Esophagus (tissue), 2 donors: ENCODE measurements around the gene ARMC5. TPM values are rescaled to one million over a fixed set of nuclear protein-coding genes. Genes with fewer than 3 reads are reported as not detected.

Source experiments
- H3K27ac ChIP-seq, 2 donors: one replicate each; pipeline ENCODE4 v1.5.1; 2013; ENCODE audit warnings: low read depth in 2 of 2, mild to moderate bottlenecking in 2 of 2, inconsistent platforms in 1 of 2, low read length in 1 of 2, moderate library complexity in 1 of 2
- H3K27me3 ChIP-seq, 2 donors: one replicate each; pipeline ENCODE4 v1.6.1; 2013; ENCODE audit warnings: low read length in 2 of 2, control low read depth in 1 of 2, mild to moderate bottlenecking in 1 of 2; ENCODE audit not compliant: insufficient read depth in 2 of 2, control insufficient read depth in 1 of 2
- H3K36me3 ChIP-seq, 2 donors: one replicate each; pipeline ENCODE4 v1.6.1; 2013; ENCODE audit warnings: low read length in 1 of 2; ENCODE audit not compliant: control insufficient read depth in 2 of 2, insufficient read depth in 2 of 2
- H3K4me1 ChIP-seq, 2 donors: one replicate each; pipeline ENCODE4 v1.6.1; 2013; ENCODE audit warnings: low read length in 1 of 2; ENCODE audit not compliant: control insufficient read depth in 2 of 2, insufficient read depth in 2 of 2
- H3K4me3 ChIP-seq, 2 donors: one replicate each; pipeline ENCODE4 v1.5.1; 2013; ENCODE audit warnings: low read length in 2 of 2, mild to moderate bottlenecking in 2 of 2, low read depth in 1 of 2, moderate library complexity in 1 of 2
- H3K9me3 ChIP-seq, 2 donors: one replicate each; pipeline ENCODE4 v1.6.1; 2013; ENCODE audit warnings: mild to moderate bottlenecking in 2 of 2, low read depth in 1 of 2, low read length in 1 of 2, moderate library complexity in 1 of 2; ENCODE audit not compliant: control insufficient read depth in 2 of 2, insufficient read depth in 1 of 2
- WGBS, 2 donors: extraction: QIAGEN DNeasy Blood & Tissue Kit; methylation state at CpG; one replicate each; pipeline ENCODE4 v1.1.7; 2013; 5-methylcytosine and 5-hydroxymethylcytosine counted together
- polyA plus RNA-seq, 2 donors: library from polyadenylated mRNA; stranded (reverse); fragments of 200-250 nt; gene quantifications; one replicate each; pipeline ENCODE4 v1.2.3, GENCODE V29; 2013
- donor health status: healthy with polysubstance abuse.
- donor health status: Bipolar disorder and iron deficiency.

The ARMC5 gene
- polyA plus RNA-seq, 2 donors, result 10.3 to 15.1 TPM

DNA sequence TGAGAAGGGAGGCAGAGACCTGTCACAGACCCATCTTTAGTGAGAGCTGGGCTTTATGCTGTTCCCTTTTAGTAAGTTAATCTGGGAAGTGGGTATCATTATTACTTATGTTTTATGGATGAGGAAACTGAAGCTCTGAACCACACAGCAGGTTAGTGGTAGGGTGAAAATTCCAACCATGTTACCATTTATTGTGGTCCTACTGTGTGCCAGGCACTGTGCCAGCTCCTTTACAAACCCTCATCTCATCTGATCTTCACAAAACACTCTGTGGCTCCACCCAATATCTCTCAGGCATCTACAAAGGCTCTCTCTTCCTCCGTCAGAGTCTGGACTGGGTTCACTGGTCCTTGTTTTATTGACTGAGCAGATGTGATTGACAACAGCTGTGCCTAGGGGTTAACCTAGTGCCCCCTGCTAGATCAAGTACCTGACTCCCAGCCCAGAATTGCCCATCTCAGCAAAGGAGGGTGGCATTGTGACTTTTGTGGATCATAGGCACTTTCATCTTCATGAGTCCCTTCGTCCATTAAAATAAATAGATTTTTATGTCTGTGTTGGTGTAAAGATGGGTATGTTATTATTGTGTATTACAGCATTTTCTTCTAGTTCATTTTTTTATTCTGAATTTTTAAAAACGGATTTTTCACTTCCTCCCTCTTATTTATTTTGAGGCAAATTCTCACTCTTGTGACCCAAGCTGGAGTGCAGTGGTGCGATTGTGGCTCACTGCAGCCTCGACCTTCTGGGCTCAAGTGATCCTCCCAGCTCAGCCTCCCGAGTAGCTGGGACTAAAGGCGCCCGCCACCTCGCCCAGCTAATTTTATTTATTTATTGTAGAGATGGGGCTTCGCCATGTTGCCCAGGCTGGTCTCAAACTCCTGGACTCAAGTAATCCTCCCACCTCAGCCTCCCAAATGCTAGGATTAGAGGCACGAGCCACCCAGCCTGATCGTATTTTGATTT, 15.8 kb downstream of the ARMC5 start:
- Histone ChIP-seq H3K36me3 (peaks cover 0 to 2% of the 10 kb centered on the region in 2 donors), H3K27ac (no peak overlapping the region), H3K4me1 (peaks cover 11 to 18% of the 10 kb centered on the region in 2 donors), H3K9me3 (no peaks in the 10 kb centered on the region), H3K4me3 (no peak overlapping the region), H3K27me3 (no peaks in the 10 kb centered on the region)
- WGBS, 2 donors, result 89 to 90% methylated on average over 12 of the region's 12 CpGs

DNA sequence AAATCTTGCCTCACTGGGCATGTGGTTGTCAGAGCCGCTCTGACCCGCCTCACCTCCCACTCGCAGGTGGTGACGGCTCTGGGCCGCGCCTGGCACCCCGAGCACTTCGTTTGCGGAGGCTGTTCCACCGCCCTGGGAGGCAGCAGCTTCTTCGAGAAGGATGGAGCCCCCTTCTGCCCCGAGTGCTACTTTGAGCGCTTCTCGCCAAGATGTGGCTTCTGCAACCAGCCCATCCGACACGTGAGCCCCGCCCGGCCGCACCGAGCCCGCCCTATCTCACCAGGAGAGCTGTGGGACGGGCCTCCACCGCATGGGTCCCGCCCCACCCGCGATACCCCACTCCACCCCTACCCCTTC, 16.6 kb downstream of the ARMC5 start:
- H3K9me3 ChIP-seq, result no peaks in the 10 kb centered on the region
- H3K27me3 ChIP-seq, result no peaks in the 10 kb centered on the region
- WGBS, 2 donors, result 48 to 55% methylated on average over 26 of the region's 26 CpGs
- H3K4me3 ChIP-seq, result no peak overlapping the region
- H3K36me3 ChIP-seq, result peaks cover 0 to 2% of the 10 kb centered on the region in 2 donors
- H3K4me1 ChIP-seq, result peaks cover 11 to 18% of the 10 kb centered on the region in 2 donors
- peak overlapping the region in 1 of 2 donors; percentile 29 for H3K27ac ChIP-seq

DNA sequence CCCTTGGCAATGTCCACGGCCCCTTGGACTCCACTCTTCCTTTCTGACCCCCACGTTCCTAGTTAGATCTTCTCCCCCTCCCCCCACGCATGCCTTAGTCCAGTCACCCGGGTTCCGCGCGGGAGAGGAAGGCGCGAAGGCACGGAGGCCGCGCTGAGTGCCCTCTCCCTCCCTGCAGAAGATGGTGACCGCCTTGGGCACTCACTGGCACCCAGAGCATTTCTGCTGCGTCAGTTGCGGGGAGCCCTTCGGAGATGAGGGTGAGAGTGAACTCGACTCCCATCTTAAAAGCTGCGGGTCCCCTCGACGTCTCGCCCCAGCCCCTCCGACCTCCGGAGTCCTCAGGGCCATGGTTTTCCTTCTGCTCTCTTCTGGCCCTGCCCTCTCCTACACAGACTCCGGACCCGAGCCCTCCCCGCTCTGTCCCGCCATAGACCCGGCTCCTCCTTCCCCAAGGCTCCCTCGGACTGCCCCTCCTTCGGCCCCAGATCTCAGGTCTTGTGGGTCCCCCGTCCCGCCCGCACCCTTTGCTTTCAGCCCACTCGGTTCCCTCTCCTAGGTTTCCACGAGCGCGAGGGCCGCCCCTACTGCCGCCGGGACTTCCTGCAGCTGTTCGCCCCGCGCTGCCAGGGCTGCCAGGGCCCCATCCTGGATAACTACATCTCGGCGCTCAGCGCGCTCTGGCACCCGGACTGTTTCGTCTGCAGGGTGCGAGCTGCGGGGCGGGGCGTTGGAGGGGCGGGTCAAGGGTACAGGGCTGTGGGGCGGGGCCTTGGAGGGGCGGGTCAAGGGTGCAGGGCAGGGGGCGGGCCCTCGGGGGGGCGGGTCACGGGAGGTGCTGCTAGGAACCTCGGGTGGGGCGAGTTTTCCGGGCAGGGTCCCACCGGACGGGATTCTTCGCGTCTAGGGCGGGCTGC, 17.3 kb downstream of the ARMC5 start:
- H3K4me3 ChIP-seq, result peak overlapping the region; percentile 31 to 44
- no peaks in the 10 kb centered on the region for H3K9me3 ChIP-seq
- WGBS, 2 donors, result 24 to 32% methylated on average over 65 to 68 of the region's 68 CpGs
- peaks cover 0 to 2% of the 10 kb centered on the region in 2 donors for H3K36me3 ChIP-seq
- no peaks in the 10 kb centered on the region for H3K27me3 ChIP-seq
- H3K4me1 ChIP-seq, result peaks cover 11 to 18% of the 10 kb centered on the region in 2 donors
- peak overlapping the region; percentile 29 to 49 for H3K27ac ChIP-seq

DNA sequence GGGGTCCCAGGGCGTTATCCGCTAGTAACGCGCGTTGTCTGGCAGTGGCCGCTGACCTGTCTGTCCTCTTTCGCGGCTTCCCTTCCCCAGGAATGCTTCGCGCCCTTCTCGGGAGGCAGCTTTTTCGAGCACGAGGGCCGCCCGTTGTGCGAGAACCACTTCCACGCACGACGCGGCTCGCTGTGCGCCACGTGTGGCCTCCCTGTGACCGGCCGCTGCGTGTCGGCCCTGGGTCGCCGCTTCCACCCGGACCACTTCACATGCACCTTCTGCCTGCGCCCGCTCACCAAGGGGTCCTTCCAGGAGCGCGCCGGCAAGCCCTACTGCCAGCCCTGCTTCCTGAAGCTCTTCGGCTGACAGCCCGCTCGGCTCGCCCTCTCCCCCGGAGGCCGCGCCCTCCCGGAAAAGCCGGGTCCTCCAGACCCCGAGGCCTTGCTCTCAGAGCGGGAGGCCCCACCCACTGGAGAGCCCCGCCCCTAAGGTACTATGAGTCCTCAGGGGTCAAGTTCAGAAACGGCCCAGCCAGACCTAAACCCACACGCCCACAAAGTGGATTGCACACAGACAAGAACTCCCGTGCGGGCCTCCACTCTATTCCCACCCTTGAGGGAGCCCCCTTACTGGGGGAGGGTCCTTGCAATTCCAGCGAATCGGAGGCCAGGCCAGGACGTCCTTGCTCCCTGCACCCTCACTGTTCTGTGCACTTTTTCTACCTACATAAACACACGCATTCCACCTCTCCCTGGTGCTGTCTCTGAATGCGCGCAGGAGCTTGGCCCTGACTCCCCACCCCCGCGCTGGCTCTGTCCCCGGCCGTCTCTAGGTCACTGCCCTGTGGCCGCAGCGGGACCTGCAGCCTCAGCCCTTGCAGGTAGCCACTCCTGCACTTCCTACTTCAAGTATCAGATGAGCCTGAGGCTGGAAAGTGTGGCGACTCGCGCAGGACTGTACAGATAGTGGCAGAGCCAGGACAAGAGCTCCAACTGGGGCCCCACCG, 18.2 kb downstream of the ARMC5 start:
- H3K4me1 ChIP-seq, result peaks cover 9 to 18% of the 10 kb centered on the region in 2 donors
- H3K27ac ChIP-seq, result peak overlapping the region in 1 of 2 donors; percentile 48
- 33 to 42% methylated on average over 67 of the region's 67 CpGs for WGBS, 2 donors
- H3K36me3 ChIP-seq, result peaks cover 0 to 2% of the 10 kb centered on the region in 2 donors
- H3K27me3 ChIP-seq, result no peaks in the 10 kb centered on the region
- peak overlapping the region; percentile 31 to 44 for H3K4me3 ChIP-seq
- no peaks in the 10 kb centered on the region for H3K9me3 ChIP-seq

DNA sequence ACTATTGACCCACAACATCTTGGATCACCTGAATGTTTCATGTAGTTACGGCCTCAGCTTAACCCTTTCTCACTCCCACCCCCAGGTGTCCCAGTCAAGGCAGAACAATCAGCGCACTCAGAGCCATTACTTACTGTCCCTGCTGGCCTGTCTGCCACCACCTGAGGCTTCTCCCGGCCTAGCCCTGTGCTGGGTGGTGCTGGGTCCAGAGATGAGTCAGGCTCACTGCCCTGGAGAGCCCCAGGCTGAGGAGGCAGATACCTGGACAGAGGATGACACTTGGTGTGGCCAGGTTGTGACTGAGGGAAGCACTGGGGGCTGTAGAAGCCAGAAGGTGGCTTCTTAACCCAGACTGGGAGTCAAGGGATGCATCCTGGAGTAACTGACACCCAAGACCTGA, 19.7 kb downstream of the ARMC5 start:
- no peak overlapping the region for H3K27ac ChIP-seq
- 75 to 76% methylated on average over 3 of the region's 3 CpGs for WGBS, 2 donors
- peaks cover 0 to 2% of the 10 kb centered on the region in 2 donors for H3K36me3 ChIP-seq
- no peaks in the 10 kb centered on the region for H3K9me3 ChIP-seq
- H3K4me3 ChIP-seq, result no peak overlapping the region
- H3K27me3 ChIP-seq, result no peaks in the 10 kb centered on the region
- peaks cover 7 to 13% of the 10 kb centered on the region in 2 donors for H3K4me1 ChIP-seq

DNA sequence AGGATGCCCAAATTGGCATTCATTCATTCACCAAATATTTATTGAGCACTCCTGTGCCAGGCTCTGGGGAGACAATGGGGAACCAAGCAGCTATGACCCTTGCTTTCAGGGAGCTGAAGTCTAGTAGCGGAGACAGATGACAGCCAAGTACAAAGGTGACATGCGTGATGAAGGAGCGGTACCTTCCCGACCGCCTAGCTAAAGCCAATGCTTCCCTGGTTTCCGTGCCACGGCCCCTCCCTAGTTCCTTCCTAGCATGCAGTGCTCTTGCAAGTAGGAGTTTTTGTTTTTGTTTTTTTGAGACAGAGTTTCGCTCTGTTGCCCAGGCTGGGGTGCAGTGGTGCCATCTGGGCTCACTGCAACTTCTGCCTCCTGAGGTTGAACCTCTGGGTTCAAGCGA, 20.4 kb downstream of the ARMC5 start:
- peaks cover 7 to 13% of the 10 kb centered on the region in 2 donors for H3K4me1 ChIP-seq

DNA sequence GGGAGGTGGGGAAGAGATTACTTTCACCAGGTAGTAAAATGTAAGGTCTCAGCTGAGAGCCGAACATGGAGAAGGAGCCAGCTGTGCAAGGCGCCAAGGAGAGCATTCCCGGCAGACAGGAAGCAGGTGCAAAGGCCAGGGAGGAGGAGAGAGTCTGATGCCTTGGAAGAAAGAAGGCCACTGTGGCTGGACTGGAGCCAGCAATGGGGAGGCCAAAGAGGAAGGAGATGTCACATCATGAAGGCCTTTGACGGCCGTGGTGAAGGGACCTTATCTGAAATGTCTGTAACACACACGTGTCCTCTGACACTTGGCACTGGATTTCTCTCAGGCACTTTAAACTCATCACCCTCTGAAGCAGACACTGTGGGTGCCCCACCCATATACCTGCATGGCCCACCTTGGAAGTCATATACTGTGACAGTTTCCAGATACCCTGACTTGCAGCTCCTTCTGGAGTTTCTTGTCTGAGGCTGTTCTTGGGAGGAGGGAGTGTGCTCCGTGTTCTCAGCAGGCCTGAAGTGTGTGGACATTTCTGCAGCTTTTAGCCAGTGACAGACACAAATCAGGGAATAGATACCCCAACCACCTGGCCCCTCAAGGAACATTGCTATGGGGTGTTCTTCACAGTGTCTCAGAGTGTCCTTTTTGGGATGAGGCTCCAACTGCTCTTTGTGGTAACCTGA, 21.7 kb downstream of the ARMC5 start:
- no peak overlapping the region for H3K27ac ChIP-seq
- H3K27me3 ChIP-seq, result no peaks in the 10 kb centered on the region
- 39 to 47% methylated on average over 7 of the region's 7 CpGs for WGBS, 2 donors
- H3K4me3 ChIP-seq, result no peak overlapping the region
- H3K9me3 ChIP-seq, result no peaks in the 10 kb centered on the region
- H3K36me3 ChIP-seq, result peaks cover 0 to 2% of the 10 kb centered on the region in 2 donors
- peaks cover 5 to 11% of the 10 kb centered on the region in 2 donors for H3K4me1 ChIP-seq

More for the DNA sequence above, 20.4 kb downstream of the ARMC5 start:
- H3K27me3 ChIP-seq, result no peaks in the 10 kb centered on the region
- H3K9me3 ChIP-seq, result no peaks in the 10 kb centered on the region
- WGBS, 2 donors, result 73 to 78% methylated on average over 9 of the region's 9 CpGs
- peaks cover 0 to 2% of the 10 kb centered on the region in 2 donors for H3K36me3 ChIP-seq
- H3K27ac ChIP-seq, result no peak overlapping the region
- no peak overlapping the region for H3K4me3 ChIP-seq

DNA sequence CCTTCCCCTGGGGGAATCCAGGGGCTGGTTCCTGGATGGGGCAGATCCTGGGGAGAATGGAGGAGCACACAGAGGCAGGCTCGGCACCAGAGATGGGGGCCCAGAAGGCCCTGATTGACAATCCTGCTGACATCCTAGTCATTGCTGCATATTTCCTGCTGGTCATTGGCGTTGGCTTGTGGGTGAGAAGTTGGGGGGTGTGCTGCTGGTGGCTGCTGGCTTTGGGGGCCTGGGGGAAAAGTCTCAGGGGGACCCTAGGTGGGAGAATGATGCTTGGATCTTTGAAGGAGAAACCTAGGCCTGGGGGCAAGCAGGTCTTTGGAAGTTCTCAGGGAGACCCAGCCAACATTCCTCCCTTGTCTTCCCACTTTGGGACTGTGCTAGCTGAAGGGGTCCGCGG, 23.8 kb downstream of the ARMC5 start, which contains the start of gene SLC5A2:
Gene SLC5A2, plus strand, starts transcription at position 43 of the 400 bp plus-strand sequence. Its CDS starts 14 bp downstream, at position 57.
- no peak within 1 kb of the TSS for H3K4me3 ChIP-seq
- peaks cover 6 to 8% of the 10 kb centered on the region in 2 donors for H3K4me1 ChIP-seq
- no peaks in the 10 kb centered on the region for H3K27me3 ChIP-seq
- 89 to 94% methylated on average over 4 of the region's 4 CpGs for WGBS, 2 donors
- H3K27ac ChIP-seq, result no peak within 1 kb of the TSS
- H3K36me3 ChIP-seq, result peaks cover 0 to 2% of the 10 kb centered on the region in 2 donors
- H3K9me3 ChIP-seq, result no peaks in the 10 kb centered on the region
